ENCODE results near the gene CLINT1.
A peak's percentile ranks its signal among the peaks of the same experiment; 100 is the strongest.

Gene CLINT1

GRCh38 chr5:157818368-157818767 lies 40.6 kb downstream of the CLINT1 start:
- peaks cover 44% of the 10 kb centered on the region for H3K4me1 ChIP-seq (ENCODE audit: low read length)
- H3K27me3 ChIP-seq (ENCODE audit: low read depth, low read length): no peaks in the 10 kb centered on the region
- H3K9ac ChIP-seq (ENCODE audit: low read length): no peak overlapping the region
- no peak overlapping the region for H2AFZ ChIP-seq (ENCODE audit: low read depth, low read length)
- no peak overlapping the region for H3K27ac ChIP-seq (ENCODE audit: low read length)
- H3K79me2 ChIP-seq (ENCODE audit: low read length): peaks cover 88% of the 10 kb centered on the region
- no peak for TF ChIP-seq EZH2phosphoT487 (IDR thresholded peaks at IDR 0.05; ENCODE audit: low read depth)
- TF ChIP-seq, protein P1, sequence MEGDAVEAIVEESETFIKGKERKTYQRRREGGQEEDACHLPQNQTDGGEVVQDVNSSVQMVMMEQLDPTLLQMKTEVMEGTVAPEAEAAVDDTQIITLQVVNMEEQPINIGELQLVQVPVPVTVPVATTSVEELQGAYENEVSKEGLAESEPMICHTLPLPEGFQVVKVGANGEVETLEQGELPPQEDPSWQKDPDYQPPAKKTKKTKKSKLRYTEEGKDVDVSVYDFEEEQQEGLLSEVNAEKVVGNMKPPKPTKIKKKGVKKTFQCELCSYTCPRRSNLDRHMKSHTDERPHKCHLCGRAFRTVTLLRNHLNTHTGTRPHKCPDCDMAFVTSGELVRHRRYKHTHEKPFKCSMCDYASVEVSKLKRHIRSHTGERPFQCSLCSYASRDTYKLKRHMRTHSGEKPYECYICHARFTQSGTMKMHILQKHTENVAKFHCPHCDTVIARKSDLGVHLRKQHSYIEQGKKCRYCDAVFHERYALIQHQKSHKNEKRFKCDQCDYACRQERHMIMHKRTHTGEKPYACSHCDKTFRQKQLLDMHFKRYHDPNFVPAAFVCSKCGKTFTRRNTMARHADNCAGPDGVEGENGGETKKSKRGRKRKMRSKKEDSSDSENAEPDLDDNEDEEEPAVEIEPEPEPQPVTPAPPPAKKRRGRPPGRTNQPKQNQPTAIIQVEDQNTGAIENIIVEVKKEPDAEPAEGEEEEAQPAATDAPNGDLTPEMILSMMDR (IDR thresholded peaks at IDR 0.05; ENCODE audit: low read depth, low read length): no peak
- H3K36me3 ChIP-seq (replicated peaks; ENCODE audit: low read depth, low read length): peaks cover 24% of the 10 kb centered on the region
- H3K4me2 ChIP-seq (ENCODE audit: low read length): no peak overlapping the region
- peaks cover 50% of the 10 kb centered on the region for H4K20me1 ChIP-seq (ENCODE audit: insufficient read depth, low read length)
- H3K4me3 ChIP-seq (ENCODE audit: low read length): no peak overlapping the region
- H3K9me3 ChIP-seq (ENCODE audit: insufficient read depth, low read length): no peaks in the 10 kb centered on the region

- Histone ChIP-seq H3K4me3 (ENCODE audit: low read length) (peak overlapping the region; percentile 42), H3K27me3 (ENCODE audit: low read depth, low read length) (no peaks in the 10 kb centered on the region), H2AFZ (ENCODE audit: low read depth, low read length) (no peak overlapping the region), H3K79me2 (ENCODE audit: low read length) (peaks cover 84% of the 10 kb centered on the region), H4K20me1 (ENCODE audit: insufficient read depth, low read length) (peaks cover 50% of the 10 kb centered on the region), H3K36me3 (replicated peaks; ENCODE audit: low read depth, low read length) (peaks cover 21% of the 10 kb centered on the region), H3K27ac (ENCODE audit: low read length) (peak overlapping the region; percentile 78), H3K9ac (ENCODE audit: low read length) (no peak overlapping the region), H3K9me3 (ENCODE audit: insufficient read depth, low read length) (no peaks in the 10 kb centered on the region), H3K4me1 (ENCODE audit: low read length) (peaks cover 44% of the 10 kb centered on the region), H3K4me2 (ENCODE audit: low read length) (peak overlapping the region; percentile 47)
- TF ChIP-seq EZH2phosphoT487 (IDR thresholded peaks at IDR 0.05; ENCODE audit: low read depth): no peak
These were observed 41.0 kb downstream of the CLINT1 start for GRCh38 chr5:157817928-157818327.

DNA sequence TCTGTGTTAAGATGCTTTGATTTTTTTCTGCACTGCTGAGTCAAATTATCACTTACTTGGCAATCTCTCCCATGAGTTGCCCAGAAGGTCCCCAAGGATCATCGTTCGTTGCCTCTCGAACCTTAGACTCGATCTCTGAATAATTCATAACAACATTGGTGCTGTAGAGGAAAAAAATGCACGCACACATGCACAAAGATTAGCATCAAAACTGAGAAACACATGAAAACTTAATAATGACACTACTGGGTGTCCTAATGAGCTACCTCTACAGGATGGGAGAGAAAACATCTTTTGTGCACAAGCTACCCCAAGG lies 41.6 kb downstream of the CLINT1 start:
- no peaks in the 10 kb centered on the region for H3K27me3 ChIP-seq (ENCODE audit: low read depth, low read length)
- peaks cover 78% of the 10 kb centered on the region for H3K79me2 ChIP-seq (ENCODE audit: low read length)
- TF ChIP-seq, protein P1 (IDR thresholded peaks at IDR 0.05; ENCODE audit: low read depth, low read length): no peak
- TF ChIP-seq EZH2phosphoT487 (IDR thresholded peaks at IDR 0.05; ENCODE audit: low read depth): no peak
- peak overlapping the region; percentile 42 for H3K4me3 ChIP-seq (ENCODE audit: low read length)
- H2AFZ ChIP-seq (ENCODE audit: low read depth, low read length): no peak overlapping the region
- peaks cover 39% of the 10 kb centered on the region for H3K4me1 ChIP-seq (ENCODE audit: low read length)
- H3K9me3 ChIP-seq (ENCODE audit: insufficient read depth, low read length): no peaks in the 10 kb centered on the region
- peak overlapping the region; percentile 47 for H3K4me2 ChIP-seq (ENCODE audit: low read length)
- H4K20me1 ChIP-seq (ENCODE audit: insufficient read depth, low read length): peaks cover 45% of the 10 kb centered on the region
- H3K27ac ChIP-seq (ENCODE audit: low read length): peak overlapping the region; percentile 78
- peak overlapping the region; percentile 30; the same call in 1 of the 2 replicates for H3K9ac ChIP-seq (ENCODE audit: low read length)
- H3K36me3 ChIP-seq (replicated peaks; ENCODE audit: low read depth, low read length): peaks cover 19% of the 10 kb centered on the region

DNA sequence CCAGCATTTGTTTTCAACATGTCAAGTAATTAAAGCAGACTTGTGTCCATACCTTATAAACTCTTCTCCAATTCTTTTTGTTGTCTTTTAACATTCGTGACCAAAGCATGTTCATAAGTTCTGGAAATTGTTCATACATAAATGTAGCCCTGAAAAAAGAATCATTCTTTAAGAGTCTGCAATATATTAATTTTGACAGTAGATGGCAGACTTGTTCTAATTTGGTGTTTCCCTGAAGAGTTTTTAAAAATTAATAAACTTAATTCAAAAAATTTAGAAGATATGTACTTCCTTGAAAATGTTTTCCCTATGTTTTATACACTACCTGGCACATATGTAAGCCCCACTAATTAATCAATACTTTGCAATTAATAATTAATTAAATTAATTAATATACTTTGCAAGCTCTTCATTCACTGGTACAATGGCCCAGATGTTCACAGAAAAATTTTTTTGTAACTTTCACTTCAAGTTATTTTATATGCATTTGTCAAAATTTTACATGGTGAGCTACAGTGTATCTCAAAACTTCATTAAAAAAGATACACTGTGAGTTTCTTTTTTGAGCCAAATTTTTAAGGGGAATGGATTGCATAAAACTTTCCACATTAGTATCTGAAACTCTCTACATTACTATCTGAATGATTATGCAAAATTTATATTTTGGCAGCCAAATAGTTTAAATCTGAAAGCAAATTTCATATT lies 42.1 kb downstream of the CLINT1 start:
- Histone ChIP-seq H3K36me3 (replicated peaks; ENCODE audit: low read depth, low read length) (peaks cover 17% of the 10 kb centered on the region), H3K27ac (ENCODE audit: low read length) (peak overlapping the region; percentile 78), H3K79me2 (ENCODE audit: low read length) (peaks cover 76% of the 10 kb centered on the region)

More for the DNA sequence above, 42.1 kb downstream of the CLINT1 start:
- H2AFZ ChIP-seq (ENCODE audit: low read depth, low read length): no peak overlapping the region
- peak overlapping the region; percentile 47 for H3K4me2 ChIP-seq (ENCODE audit: low read length)
- H3K4me3 ChIP-seq (ENCODE audit: low read length): peak overlapping the region; percentile 42
- H4K20me1 ChIP-seq (ENCODE audit: insufficient read depth, low read length): peaks cover 41% of the 10 kb centered on the region
- no peaks in the 10 kb centered on the region for H3K9me3 ChIP-seq (ENCODE audit: insufficient read depth, low read length)
- no peaks in the 10 kb centered on the region for H3K27me3 ChIP-seq (ENCODE audit: low read depth, low read length)
- H3K9ac ChIP-seq (ENCODE audit: low read length): peak overlapping the region; percentile 30; the same call in 1 of the 2 replicates
- no peak for TF ChIP-seq EZH2phosphoT487 (IDR thresholded peaks at IDR 0.05; ENCODE audit: low read depth)
- TF ChIP-seq, protein P1 (IDR thresholded peaks at IDR 0.05; ENCODE audit: low read depth, low read length): peak; percentile 50
- peaks cover 35% of the 10 kb centered on the region for H3K4me1 ChIP-seq (ENCODE audit: low read length)
